Testis (tissue), 3 donors: Measurements from ENCODE around the gene ATP1A1. TPM values are rescaled to one million over a fixed set of nuclear protein-coding genes. Genes with fewer than 3 reads are reported as not detected.
A peak's percentile ranks its signal among the peaks of the same experiment; 100 is the strongest.

Experiments
- DNase-seq: peaks from one replicate; pipeline ENCODE4 v3.0.0-alpha.2; 2019
- H3K27ac ChIP-seq, 2 donors: fragments of 200-600 bp; sonication (generic); one replicate each; pipeline ENCODE4 v1.5.1; 2019
- H3K27me3 ChIP-seq: fragments of 200-600 bp; sonication (generic); one replicate; pipeline ENCODE4 v1.5.1; 2019
- H3K36me3 ChIP-seq: fragments of 200-600 bp; sonication (generic); one replicate; pipeline ENCODE4 v1.5.1; 2017; ENCODE audit warnings: low read depth; ENCODE audit errors: missing control alignments
- H3K4me1 ChIP-seq: fragments of 200-600 bp; sonication (generic); one replicate; pipeline ENCODE4 v1.5.1; 2019
- H3K4me3 ChIP-seq, 2 donors: fragments of 200-600 bp; sonication (generic); one replicate each; pipeline ENCODE4 v1.5.1; 2017 to 2019
- H3K9me3 ChIP-seq: fragments of 200-600 bp; sonication (generic); one replicate; pipeline ENCODE4 v1.5.1; 2017
- POLR2A ChIP-seq: fragments of 450-650 bp; IDR thresholded peaks from one replicate; pipeline ENCODE4 v1.6.1; 2017; ENCODE audit warnings: antibody characterized with exemption, mild to moderate bottlenecking, moderate library complexity
- WGBS, 2 donors: methylation state at CpG; one replicate each; pipeline ENCODE4 v1.1.5; 2018; 5-methylcytosine and 5-hydroxymethylcytosine counted together
- intact Hi-C: fragments of 100-400 bp; cut with DNase I; formaldehyde crosslinking; loops from one replicate; pipeline ENCODE4 v1.15.1; 2023; ENCODE audit warnings: low total_unique reads
- polyA plus RNA-seq: library from polyadenylated mRNA; stranded (reverse); fragments of 350-450 nt; fragmentation: Illumina TruSeq; extraction: RNeasy Lipid Tissue Mini Kit (QIAGEN cat#74804); gene quantifications from one replicate; pipeline ENCODE4 v1.2.3, GENCODE V29; 2014; ENCODE audit warnings: low read depth, low replicate concordance; ENCODE audit not compliant: insufficient read depth
- total RNA-seq, 2 donors: library from RNA; depleted of rRNA; stranded (reverse); fragments of >200 nt; gene quantifications; one replicate each; pipeline ENCODE4 v1.2.3, GENCODE V29; 2016
- TF ChIP-seq, protein P1 (sequence below), 3 experiments: fragments of 450-650 bp in 2 of 3; fragments of 200-600 bp in 1 of 3; sonication (generic) in 1 of 3; IDR thresholded peaks; one replicate each; pipeline ENCODE4 v1.5.1; 2016 to 2019; ENCODE audit warnings: antibody characterized with exemption in 3 of 3, mild to moderate bottlenecking in 2 of 3, moderate library complexity in 1 of 3

The ATP1A1 gene
- total and polyA plus RNA-seq, 3 donors from 2014 or later = 394 to 561 (median 444) TPM

DNA sequence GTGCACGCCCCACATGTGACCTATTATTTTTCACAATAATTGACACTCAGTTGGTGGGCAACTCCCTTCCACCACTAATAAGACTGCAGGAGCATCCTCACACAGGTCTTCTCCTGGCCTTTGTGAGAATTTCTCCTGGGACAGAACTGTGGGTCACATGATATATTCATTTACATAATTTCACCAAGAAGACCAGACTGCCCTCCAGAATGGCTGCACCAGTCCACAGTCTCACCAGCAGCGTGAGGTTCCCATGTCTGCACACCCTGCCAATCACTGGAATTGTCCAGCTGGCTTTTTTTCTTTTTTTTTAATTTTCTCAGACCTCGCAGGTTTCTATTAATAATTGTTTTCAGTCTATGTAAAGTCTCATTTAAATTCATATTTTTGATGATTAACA is 41.3 kb downstream of the ATP1A1 start:
- no peak overlapping the region for H3K4me3 ChIP-seq
- intact Hi-C loops = no loop called here
- no peak for DNase-seq
- TF ChIP-seq, protein P1, sequence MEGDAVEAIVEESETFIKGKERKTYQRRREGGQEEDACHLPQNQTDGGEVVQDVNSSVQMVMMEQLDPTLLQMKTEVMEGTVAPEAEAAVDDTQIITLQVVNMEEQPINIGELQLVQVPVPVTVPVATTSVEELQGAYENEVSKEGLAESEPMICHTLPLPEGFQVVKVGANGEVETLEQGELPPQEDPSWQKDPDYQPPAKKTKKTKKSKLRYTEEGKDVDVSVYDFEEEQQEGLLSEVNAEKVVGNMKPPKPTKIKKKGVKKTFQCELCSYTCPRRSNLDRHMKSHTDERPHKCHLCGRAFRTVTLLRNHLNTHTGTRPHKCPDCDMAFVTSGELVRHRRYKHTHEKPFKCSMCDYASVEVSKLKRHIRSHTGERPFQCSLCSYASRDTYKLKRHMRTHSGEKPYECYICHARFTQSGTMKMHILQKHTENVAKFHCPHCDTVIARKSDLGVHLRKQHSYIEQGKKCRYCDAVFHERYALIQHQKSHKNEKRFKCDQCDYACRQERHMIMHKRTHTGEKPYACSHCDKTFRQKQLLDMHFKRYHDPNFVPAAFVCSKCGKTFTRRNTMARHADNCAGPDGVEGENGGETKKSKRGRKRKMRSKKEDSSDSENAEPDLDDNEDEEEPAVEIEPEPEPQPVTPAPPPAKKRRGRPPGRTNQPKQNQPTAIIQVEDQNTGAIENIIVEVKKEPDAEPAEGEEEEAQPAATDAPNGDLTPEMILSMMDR (IDR thresholded peaks at IDR 0.05) = no peak
- TF ChIP-seq POLR2A = no peak
- no peaks in the 10 kb centered on the region for H3K9me3 ChIP-seq
- WGBS, 2 donors = 86 to 88% methylated on average over 3 of the region's 3 CpGs
- H3K4me1 ChIP-seq = peaks cover 16% of the 10 kb centered on the region
- H3K27me3 ChIP-seq = no peaks in the 10 kb centered on the region
- H3K36me3 ChIP-seq = no peaks in the 10 kb centered on the region
- H3K27ac ChIP-seq = peak overlapping the region in 1 of 2 donors; percentile 59

- H3K4me1 ChIP-seq = peaks cover 16% of the 10 kb centered on the region
These were observed 42.2 kb downstream of the ATP1A1 start for GRCh38 chr1:116415200-116415698.

GRCh38 chr1:116415699-116416533 is 42.9 kb downstream of the ATP1A1 start:
- WGBS, 2 donors = 41 to 42% methylated on average over 5 of the region's 5 CpGs
- no peaks in the 10 kb centered on the region for H3K27me3 ChIP-seq
- H3K4me3 ChIP-seq = no peak overlapping the region
- no peaks in the 10 kb centered on the region for H3K9me3 ChIP-seq
- intact Hi-C loops = no loop called here
- DNase-seq = peak; percentile 92
- peak overlapping the region in 1 of 2 donors; percentile 59 for H3K27ac ChIP-seq
- peaks cover 20% of the 10 kb centered on the region for H3K4me1 ChIP-seq
- H3K36me3 ChIP-seq = no peaks in the 10 kb centered on the region
- TF ChIP-seq POLR2A = no peak
- TF ChIP-seq, protein P1 (IDR thresholded peaks at IDR 0.05) = peak in 1 of 3 experiments; percentile 45

More at GRCh38 chr1:116415200-116415698, 42.2 kb downstream of the ATP1A1 start:
- 58 to 72% methylated on average over 3 of the region's 3 CpGs for WGBS, 2 donors
- intact Hi-C loops = no loop called here
- Histone ChIP-seq H3K27ac (peak overlapping the region; percentile 36 to 59), H3K36me3 (no peaks in the 10 kb centered on the region), H3K4me3 (no peak overlapping the region), H3K9me3 (no peaks in the 10 kb centered on the region), H3K27me3 (no peaks in the 10 kb centered on the region)
- no peak for TF ChIP-seq POLR2A
- TF ChIP-seq, protein P1 (IDR thresholded peaks at IDR 0.05) = no peak
- DNase-seq = no peak

DNA sequence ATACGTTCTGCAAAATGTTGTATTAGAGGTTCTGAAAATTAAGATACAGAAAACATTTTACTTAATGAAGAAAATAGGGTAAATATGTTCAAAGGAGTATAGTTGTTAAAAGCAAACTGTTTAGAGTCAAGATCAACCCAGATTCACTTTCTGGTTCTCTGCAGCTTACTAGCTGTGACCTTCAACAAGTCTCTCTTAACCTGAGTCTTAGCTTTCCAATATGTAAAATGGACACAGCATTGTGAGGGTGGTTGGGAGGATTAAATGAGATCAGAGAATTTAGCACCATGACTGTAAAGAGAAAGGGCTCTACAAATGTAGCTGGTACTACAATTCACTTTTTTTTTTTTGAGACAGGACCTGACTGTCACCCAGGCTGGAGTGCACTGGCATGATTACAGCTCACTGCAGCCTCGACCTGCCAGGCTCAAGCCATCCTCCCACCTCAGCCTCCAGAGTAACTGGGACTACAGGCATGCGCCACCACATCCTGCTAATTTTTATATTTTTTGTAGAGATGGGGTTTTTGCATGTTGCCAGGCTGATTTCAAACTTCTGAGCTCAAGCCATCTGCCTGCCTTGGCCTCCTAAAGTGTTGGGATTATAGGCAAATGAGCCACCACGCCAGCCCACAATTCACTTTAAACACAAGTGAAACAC is 43.9 kb downstream of the ATP1A1 start:
- WGBS, 2 donors = 68 to 72% methylated on average over 4 of the region's 4 CpGs
- intact Hi-C loops = no loop called here
- DNase-seq = no peak
- peaks cover 20% of the 10 kb centered on the region for H3K4me1 ChIP-seq
- peak overlapping the region in 1 of 2 donors; percentile 59 for H3K27ac ChIP-seq
- no peak for TF ChIP-seq POLR2A
- TF ChIP-seq, protein P1 (IDR thresholded peaks at IDR 0.05) = no peak
- no peak overlapping the region for H3K4me3 ChIP-seq
- H3K9me3 ChIP-seq = no peaks in the 10 kb centered on the region
- no peaks in the 10 kb centered on the region for H3K27me3 ChIP-seq
- H3K36me3 ChIP-seq = no peaks in the 10 kb centered on the region
